SJSA1 (cell line): ENCODE results near the gene TIMP3. TPM values are rescaled to one million over a fixed set of nuclear protein-coding genes. Genes with fewer than 3 reads are reported as not detected.

Source experiments
- DNase-seq, 2 experiments: peaks; one replicate each; pipeline ENCODE4 v3.0.0-alpha.2; 2015 to 2020; ENCODE audit warnings: low spot score in 2 of 2, low read depth in 1 of 2
- H3K27ac ChIP-seq: fragments of 250-450 bp; sonication (Bioruptor Pico); 2 replicates; pipeline ENCODE4 v1.5.1; 2020; ENCODE audit warnings: mild to moderate bottlenecking, moderate library complexity
- H3K27me3 ChIP-seq: fragments of 250-450 bp; sonication (Bioruptor Pico); replicated peaks from 2 replicates; pipeline ENCODE4 v1.5.1; 2020; ENCODE audit warnings: mild to moderate bottlenecking, moderate library complexity
- H3K36me3 ChIP-seq: fragments of 250-450 bp; sonication (Bioruptor Pico); 2 replicates; pipeline ENCODE4 v1.5.1; 2020; ENCODE audit warnings: mild to moderate bottlenecking
- H3K4me1 ChIP-seq: fragments of 250-450 bp; sonication (Bioruptor Pico); replicated peaks from 2 replicates; pipeline ENCODE4 v1.6.1; 2021; ENCODE audit warnings: mild to moderate bottlenecking
- H3K4me3 ChIP-seq: fragments of 250-450 bp; sonication (Bioruptor Pico); 2 replicates; pipeline ENCODE4 v1.5.1; 2020; ENCODE audit warnings: mild to moderate bottlenecking
- H3K9me3 ChIP-seq: fragments of 250-450 bp; sonication (Bioruptor Pico); replicated peaks from 2 replicates; pipeline ENCODE4 v1.5.1; 2020; ENCODE audit warnings: mild to moderate bottlenecking
- total RNA-seq: library from RNA; depleted of rRNA; stranded (reverse); fragments of >200 nt; shearing (Covaris generic); gene quantifications from 2 replicates; pipeline ENCODE4 v1.2.3, GENCODE V29; 2014

TIMP3 gene
- total RNA-seq, 1 experiment from 2014 or later = 38.1 TPM

DNA sequence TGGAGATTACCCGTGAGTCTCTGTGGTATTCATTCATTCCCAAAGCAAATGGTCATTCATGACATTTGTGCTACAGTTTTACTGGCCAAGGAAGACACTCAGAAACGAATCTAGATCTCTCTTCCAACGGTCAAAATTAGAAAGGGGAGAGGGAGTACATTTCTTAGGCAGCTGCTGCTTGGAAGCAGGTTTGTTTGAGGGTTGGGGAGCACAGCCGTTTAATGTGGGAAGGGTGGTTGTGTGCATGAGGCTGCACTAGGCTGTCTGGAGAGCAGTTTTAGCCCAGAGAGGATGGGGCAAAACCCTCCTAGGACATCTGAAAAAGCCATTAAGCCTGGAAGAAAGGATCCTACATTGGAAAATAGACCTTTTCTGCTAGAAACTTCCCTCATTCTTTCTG is 29.7 kb upstream of the TIMP3 start:
- DNase-seq = no peak
- Histone ChIP-seq H3K9me3 (peaks cover 6% of the 10 kb centered on the region), H3K4me3 (no peak overlapping the region), H3K36me3 (no peaks in the 10 kb centered on the region), H3K4me1 (no peaks in the 10 kb centered on the region), H3K27ac (no peak overlapping the region), H3K27me3 (no peaks in the 10 kb centered on the region; the same call in 1 of the 2 replicates)

DNA sequence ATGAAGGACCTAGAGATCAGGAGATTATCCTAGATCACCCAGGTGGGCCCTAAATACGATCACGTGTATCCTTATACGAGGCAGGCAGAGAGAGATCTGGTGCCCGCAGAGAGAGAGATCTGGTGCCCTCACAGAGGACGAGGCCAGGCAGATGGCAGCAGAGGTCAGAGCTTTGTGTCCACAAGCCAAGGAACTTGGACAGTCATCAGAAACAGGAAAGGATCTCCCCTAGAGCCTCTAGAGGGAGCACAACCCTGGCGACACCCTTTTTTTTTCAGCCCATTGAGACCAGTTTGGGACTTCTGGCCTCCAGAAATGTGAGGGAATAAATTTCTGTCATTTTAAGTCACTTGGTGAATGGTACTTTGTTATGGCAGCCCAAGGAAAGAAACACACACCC is 25.5 kb upstream of the TIMP3 start:
- H3K9me3 ChIP-seq = no peaks in the 10 kb centered on the region; the same call in 1 of the 2 replicates
- no peak for DNase-seq
- no peak overlapping the region for H3K27ac ChIP-seq
- no peaks in the 10 kb centered on the region for H3K36me3 ChIP-seq
- H3K4me1 ChIP-seq = no peaks in the 10 kb centered on the region
- H3K27me3 ChIP-seq = no peaks in the 10 kb centered on the region
- H3K4me3 ChIP-seq = no peak overlapping the region

DNA sequence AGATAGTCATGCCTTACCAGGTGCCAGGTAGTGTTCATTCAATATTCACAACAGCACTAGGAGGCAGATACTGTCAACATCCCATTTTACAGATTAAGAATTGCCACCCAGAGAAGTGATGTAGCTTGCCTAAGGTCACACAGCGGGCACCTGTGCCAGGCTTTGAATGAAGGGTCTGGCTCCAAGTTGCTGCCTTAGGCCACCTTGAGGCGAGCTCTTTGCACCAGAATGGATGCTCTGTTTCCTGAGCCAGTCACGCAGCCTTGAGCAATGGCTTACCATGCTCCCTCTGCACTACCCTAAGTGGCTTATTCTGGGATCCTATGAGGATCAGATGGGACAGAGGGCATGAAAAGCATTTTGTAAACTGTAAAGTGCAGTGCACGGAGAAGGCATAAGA is 25.1 kb upstream of the TIMP3 start:
- Histone ChIP-seq H3K9me3 (no peaks in the 10 kb centered on the region; the same call in 1 of the 2 replicates), H3K4me3 (no peak overlapping the region), H3K4me1 (no peaks in the 10 kb centered on the region), H3K36me3 (no peaks in the 10 kb centered on the region), H3K27me3 (no peaks in the 10 kb centered on the region), H3K27ac (no peak overlapping the region)
- DNase-seq = no peak

DNA sequence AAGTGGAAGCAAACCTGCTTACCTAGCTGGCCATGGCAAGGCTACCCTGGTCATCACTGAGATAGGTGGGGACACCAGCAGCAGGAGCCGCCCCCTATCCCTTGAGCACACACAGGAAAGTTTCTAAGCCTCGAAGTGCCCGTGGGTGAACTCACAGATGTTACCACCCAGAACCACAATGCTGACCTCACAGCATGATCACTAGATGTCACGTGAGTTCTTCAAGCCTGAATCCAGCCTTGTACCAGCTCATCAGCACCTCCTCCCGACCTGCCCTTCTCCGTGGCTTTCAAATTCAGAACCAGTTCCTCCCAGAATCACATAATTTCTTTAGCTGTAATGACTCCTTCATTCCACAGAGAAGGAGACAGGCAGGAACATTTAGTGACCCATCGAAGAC is 24.7 kb upstream of the TIMP3 start:
- no peak for DNase-seq
- H3K36me3 ChIP-seq = no peaks in the 10 kb centered on the region

DNA sequence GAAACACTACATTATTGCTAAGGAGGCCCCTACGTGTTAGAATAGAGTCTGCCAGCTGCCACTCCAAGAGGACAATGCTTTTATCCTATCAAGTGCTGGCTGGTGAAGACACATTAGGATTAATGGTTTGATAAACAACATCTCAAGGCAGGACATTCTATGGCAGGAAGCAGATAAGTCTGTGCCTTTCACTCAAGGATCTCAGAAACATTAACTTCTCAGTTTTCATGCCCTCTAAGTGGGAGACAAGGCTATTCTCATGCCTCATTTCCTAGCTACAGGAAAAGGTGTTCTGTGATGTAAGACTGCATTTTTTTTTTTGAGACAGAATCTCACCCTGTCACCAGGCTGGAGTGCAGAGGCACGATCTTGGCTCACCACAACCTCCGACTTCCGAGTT is 23.5 kb upstream of the TIMP3 start:
- no peak for DNase-seq
- Histone ChIP-seq H3K9me3 (no peaks in the 10 kb centered on the region; the same call in 1 of the 2 replicates), H3K27me3 (no peaks in the 10 kb centered on the region), H3K27ac (no peak overlapping the region), H3K36me3 (no peaks in the 10 kb centered on the region), H3K4me3 (no peak overlapping the region), H3K4me1 (no peaks in the 10 kb centered on the region)

More for the DNA sequence above, 24.7 kb upstream of the TIMP3 start:
- H3K27me3 ChIP-seq = no peaks in the 10 kb centered on the region
- H3K4me3 ChIP-seq = no peak overlapping the region
- H3K4me1 ChIP-seq = no peaks in the 10 kb centered on the region
- no peak overlapping the region for H3K27ac ChIP-seq
- H3K9me3 ChIP-seq = no peaks in the 10 kb centered on the region; the same call in 1 of the 2 replicates

DNA sequence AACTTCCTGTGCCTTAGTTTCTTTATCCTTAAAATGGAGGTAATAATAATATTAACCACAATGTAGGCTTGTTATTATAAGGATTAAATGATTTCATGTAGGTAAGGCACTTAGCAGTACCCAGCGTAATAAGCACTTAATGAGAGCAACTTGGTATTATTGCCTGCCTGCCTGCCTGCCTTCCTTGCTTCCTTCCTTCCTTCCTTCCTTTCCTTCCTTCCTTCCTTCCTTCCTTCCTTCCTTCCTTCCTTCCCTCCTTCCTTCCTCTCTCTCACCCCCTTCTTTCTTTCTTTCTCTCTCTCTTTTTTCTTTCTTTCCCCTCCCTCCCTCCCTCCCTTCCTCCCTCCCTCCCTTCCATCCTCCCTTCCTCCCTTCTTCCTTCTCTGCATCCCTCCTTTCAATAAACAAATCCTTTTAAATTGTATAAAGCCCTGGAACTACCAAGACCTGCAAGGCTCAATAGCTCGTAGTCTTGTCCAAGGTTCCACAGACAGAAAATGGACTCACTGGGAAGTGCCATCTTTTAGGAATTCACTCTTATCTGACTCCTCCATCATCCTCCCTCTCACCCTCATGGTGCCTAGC is 20.7 kb upstream of the TIMP3 start:
- Histone ChIP-seq H3K27ac (no peak overlapping the region), H3K27me3 (no peaks in the 10 kb centered on the region), H3K4me3 (no peak overlapping the region), H3K4me1 (no peaks in the 10 kb centered on the region), H3K36me3 (no peaks in the 10 kb centered on the region), H3K9me3 (no peaks in the 10 kb centered on the region)
- no peak for DNase-seq

DNA sequence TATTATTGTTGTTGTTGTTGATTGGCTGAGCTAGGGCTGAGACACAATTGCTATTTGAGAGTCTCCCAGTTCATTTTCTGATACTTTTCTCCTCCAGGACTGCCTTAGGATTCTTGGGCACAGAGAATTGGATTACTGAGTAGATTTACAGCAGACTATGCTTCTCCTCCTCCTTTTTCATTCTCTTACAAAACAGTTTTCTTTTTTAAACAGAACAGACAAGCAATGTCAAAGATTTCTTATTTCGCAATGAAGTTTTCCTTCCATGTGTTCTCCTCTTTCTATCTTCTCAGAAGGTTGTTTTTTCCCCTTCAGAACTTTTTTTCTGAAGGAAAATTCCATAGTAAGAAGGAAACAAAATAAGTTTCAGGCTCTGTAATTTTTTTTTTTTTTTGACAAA is 19.8 kb upstream of the TIMP3 start:
- Histone ChIP-seq H3K36me3 (no peaks in the 10 kb centered on the region), H3K27me3 (no peaks in the 10 kb centered on the region)
- no peak for DNase-seq

DNA sequence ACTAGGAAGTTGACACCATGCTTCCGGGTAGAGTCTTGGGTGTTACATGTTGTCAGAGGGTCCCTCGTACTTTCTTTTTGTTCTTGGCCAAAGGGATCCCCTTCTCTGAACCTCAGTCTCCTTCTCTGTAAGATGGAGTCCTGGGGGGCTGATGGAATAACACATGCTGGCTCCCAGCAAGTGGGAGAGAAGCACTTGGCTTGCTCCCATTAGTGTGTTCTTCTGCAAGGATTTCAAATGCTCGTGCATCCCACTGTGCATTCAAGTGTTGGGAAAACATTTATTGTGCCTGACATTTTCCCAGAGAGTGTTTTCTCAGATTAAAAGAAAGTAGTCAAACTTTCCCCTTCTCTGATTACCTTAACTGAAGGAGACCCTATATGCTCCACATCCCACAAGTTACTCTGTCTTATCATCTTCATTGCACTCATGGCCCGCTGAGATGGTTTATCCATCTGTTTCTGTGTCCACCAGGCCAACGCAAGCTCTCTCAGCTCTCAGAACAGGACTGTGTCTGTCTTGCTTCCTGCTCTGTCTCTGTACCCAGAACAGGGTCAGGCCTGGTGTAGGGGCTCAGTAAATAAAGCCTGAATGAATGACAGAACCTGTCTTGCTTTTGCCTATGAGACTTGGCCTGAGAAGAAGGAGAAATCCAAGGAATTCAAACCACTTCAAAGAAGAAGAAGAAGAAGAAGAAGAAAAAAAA is 16.0 kb upstream of the TIMP3 start:
- no peak overlapping the region for H3K4me3 ChIP-seq
- H3K27ac ChIP-seq = no peak overlapping the region
- no peaks in the 10 kb centered on the region for H3K9me3 ChIP-seq
- peaks cover 7% of the 10 kb centered on the region; the same call in 1 of the 2 replicates for H3K4me1 ChIP-seq
- H3K27me3 ChIP-seq = no peaks in the 10 kb centered on the region
- H3K36me3 ChIP-seq = no peaks in the 10 kb centered on the region
- DNase-seq = no peak

More for the DNA sequence above, 19.8 kb upstream of the TIMP3 start:
- H3K9me3 ChIP-seq = no peaks in the 10 kb centered on the region
- no peaks in the 10 kb centered on the region for H3K4me1 ChIP-seq
- H3K27ac ChIP-seq = no peak overlapping the region
- H3K4me3 ChIP-seq = no peak overlapping the region

DNA sequence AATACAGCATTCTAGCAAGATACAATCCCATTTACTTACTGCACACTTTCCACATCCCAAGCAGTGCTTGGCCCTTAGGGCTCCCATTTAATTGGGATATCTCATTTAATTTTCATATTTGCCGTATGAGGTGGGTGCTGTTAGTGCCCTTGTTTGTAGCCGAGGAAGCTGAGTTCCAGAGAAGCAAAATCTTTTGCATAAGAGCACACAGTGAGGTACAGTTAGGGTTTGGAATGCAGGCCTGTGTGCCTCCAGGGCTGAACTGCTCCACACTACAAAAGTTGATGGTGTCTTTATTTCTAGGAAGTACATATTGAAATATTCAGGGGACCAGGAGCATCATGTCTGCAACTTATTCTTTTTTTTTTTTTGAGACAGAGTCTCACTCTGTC is 15.5 kb upstream of the TIMP3 start:
- no peak for DNase-seq
- H3K9me3 ChIP-seq = no peaks in the 10 kb centered on the region
- no peak overlapping the region for H3K4me3 ChIP-seq
- H3K36me3 ChIP-seq = no peaks in the 10 kb centered on the region
- peaks cover 7% of the 10 kb centered on the region; the same call in 1 of the 2 replicates for H3K4me1 ChIP-seq
- no peaks in the 10 kb centered on the region for H3K27me3 ChIP-seq
- no peak overlapping the region for H3K27ac ChIP-seq

DNA sequence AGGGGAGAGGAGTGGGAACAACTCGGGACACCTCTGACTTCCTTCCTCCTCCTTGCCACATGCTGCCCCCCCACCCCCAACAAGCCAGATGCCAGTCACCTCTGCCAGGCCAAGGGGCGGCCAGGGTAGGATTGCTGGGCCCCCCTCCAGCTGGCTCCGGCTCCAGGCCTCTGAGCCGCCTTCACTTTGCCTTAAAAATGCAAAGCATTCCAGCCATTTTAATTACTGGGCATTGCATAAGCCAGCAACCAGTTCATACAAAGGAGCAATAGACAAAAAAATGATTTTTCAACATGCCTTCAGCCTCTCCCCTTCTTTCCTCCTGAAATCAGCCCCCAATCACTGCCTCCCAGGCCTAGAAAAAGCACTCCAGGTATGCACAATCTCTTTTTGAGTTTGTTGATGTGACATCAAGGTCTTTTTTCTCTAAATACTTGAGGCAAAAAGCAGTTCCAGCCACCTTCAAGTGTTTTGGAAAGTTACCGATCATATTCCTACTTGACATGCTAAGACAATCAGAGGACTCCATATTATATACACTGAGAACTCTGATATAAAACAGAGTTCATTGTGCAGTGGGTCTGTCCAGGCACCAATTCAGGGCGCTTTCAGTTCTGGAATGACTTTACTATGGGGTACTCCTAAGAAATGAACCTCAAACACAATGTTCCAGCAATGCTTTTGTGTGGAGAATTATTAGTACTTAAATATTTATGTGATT is 12.4 kb upstream of the TIMP3 start:
- Histone ChIP-seq H3K9me3 (no peaks in the 10 kb centered on the region), H3K36me3 (no peaks in the 10 kb centered on the region), H3K27ac (no peak overlapping the region), H3K4me3 (no peak overlapping the region), H3K27me3 (no peaks in the 10 kb centered on the region), H3K4me1 (peaks cover 7% of the 10 kb centered on the region; the same call in 1 of the 2 replicates)
- peak in 1 of 2 experiments; percentile 23 for DNase-seq

DNA sequence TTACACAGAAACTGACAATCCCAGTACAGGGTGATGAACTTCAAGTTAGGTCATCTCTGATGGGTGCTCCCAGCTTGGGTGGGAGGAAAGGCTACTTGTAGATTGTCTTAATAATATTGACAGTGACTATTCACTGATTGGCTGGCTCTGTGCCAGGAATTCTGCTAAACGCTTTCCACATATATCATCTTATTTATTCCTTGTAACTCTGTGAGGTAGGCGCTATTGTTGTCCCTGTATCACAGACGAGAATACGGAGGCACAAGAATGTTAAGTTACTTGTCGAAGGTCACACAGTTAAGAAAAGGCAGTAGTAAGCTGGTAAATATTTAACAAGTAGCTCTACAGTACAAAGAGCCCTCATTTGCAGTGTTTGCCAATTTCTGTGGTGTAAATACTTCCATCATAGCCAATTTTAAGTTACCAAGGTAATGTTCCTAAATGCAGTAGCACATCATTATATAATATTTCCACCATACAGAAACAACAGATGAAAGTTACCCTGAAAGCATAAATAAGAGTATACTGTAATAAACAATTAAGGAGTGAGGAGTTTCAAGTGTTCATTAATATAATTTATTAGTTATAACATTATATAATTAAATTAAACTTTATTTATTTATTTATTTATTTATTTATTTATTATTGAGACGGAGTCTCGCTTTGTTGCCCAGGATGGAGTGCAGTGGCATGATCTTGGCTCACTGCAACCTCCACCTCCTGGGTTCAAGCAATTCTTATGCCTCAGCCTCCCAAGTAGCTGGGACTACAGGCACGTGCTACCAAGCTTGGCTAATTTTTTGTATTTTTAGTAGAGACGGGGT is 11.5 kb upstream of the TIMP3 start:
- Histone ChIP-seq H3K36me3 (no peaks in the 10 kb centered on the region), H3K4me1 (peaks cover 7% of the 10 kb centered on the region; the same call in 1 of the 2 replicates), H3K4me3 (no peak overlapping the region), H3K27ac (no peak overlapping the region), H3K27me3 (no peaks in the 10 kb centered on the region), H3K9me3 (no peaks in the 10 kb centered on the region)
- no peak for DNase-seq

DNA sequence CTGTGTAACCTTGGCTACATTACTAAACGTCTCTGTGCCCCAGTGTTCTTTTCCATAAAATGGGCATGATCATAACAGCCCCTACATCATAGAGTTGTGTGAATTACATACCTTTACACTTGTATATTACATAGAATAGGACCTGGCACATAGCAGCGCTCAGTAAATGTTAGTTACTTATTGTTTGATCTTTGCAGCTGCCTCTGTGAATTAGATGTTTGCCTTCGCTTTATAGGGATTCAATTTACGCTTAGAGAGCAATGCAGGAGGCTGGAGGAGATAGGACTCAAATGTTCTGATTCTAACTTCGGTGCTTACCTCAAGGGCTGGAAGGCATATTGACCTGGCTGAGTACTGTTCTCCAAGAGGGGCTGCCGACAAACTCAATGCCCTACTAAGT is 10.4 kb upstream of the TIMP3 start:
- Histone ChIP-seq H3K4me3 (no peak overlapping the region), H3K4me1 (peaks cover 7% of the 10 kb centered on the region; the same call in 1 of the 2 replicates), H3K27me3 (no peaks in the 10 kb centered on the region), H3K36me3 (no peaks in the 10 kb centered on the region), H3K27ac (no peak overlapping the region), H3K9me3 (no peaks in the 10 kb centered on the region)
- DNase-seq = no peak

DNA sequence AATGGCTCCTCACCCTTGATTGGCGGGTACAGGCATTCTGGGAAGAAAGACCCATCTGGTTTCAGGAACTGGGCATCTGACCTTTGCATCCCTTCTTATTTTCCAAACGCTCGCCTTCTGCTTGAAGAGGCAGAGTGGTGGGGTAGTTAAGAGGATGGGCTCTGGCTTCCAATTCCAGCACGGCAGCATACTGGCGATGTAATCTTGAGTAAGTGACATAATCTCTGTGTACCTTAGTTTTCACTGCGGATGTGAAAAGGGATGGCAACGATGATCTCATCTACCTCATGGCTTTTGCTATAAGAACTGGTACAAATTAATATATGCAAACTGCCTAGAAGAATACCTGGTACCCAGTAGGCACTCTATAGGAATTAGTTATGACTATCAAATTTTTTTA is 10.0 kb upstream of the TIMP3 start:
- no peak for DNase-seq
- Histone ChIP-seq H3K27me3 (no peaks in the 10 kb centered on the region), H3K4me1 (peaks cover 7% of the 10 kb centered on the region), H3K27ac (no peak overlapping the region), H3K9me3 (no peaks in the 10 kb centered on the region), H3K4me3 (no peak overlapping the region), H3K36me3 (no peaks in the 10 kb centered on the region)
